Activated CD8-positive, alpha-beta memory T cell treated with anti-CD3 and anti-CD28 coated beads, Interleukin-2, amount 10 ng/mL, durations not matched to agents 7 days and 5 days (primary cell): Measurements from ENCODE around the gene KCNK7. TPM values are rescaled to one million over a fixed set of nuclear protein-coding genes. Genes with fewer than 3 reads are reported as not detected.

Experiments used
- ATAC-seq: fragments of 150-1000 bp; cut with Tn5 transposase; one replicate; pipeline ENCODE4 v1.10.0; 2021; ENCODE audit warnings: moderate library complexity
- CTCF ChIA-PET: fragments of 350-600 bp; sonication (Branson Sonifier 250); formaldehyde crosslinking; loops from one replicate; lab custom pipeline; 2021; ENCODE audit warnings: antibody characterized with exemption; lab: Charles Lee
- DNase-seq: peaks from one replicate; pipeline ENCODE4 v3.0.0-alpha.2; 2020
- H3K27ac Mint-ChIP-seq: one replicate; pipeline ENCODE4 v1.8.0; 2021; ENCODE audit warnings: mild to moderate bottlenecking, mixed read lengths
- H3K27me3 Mint-ChIP-seq: one replicate; pipeline ENCODE4 v1.8.0; 2021; ENCODE audit warnings: mixed read lengths
- H3K36me3 Mint-ChIP-seq: one replicate; pipeline ENCODE4 v1.8.0; 2021; ENCODE audit warnings: mild to moderate bottlenecking, mixed read lengths
- H3K4me1 Mint-ChIP-seq: one replicate; pipeline ENCODE4 v1.8.0; 2021; ENCODE audit warnings: mixed read lengths
- H3K4me3 Mint-ChIP-seq: one replicate; pipeline ENCODE4 v1.8.0; 2021; ENCODE audit warnings: mild to moderate bottlenecking, moderate library complexity, mixed read lengths
- H3K9me3 Mint-ChIP-seq: one replicate; pipeline ENCODE4 v1.8.0; 2022; ENCODE audit warnings: low read depth, mixed read lengths
- total RNA-seq, 2 experiments: library from RNA; stranded (reverse); gene quantifications; one replicate each; pipeline ENCODE4 v1.2.3, GENCODE V29; 2021

KCNK7 gene
- total RNA-seq, 2 experiments from 2014 or later: 0.80 to 1.1 TPM

GRCh38 chr11:65558930-65559509 is 36.6 kb downstream of the KCNK7 start:
- DNase-seq: no peak
- Mint-ChIP-seq H3K27ac (no peak overlapping the region), H3K9me3 (no peaks in the 10 kb centered on the region), H3K36me3 (no peaks in the 10 kb centered on the region), H3K4me3 (peak overlapping the region; percentile 57), H3K4me1 (peaks cover 48% of the 10 kb centered on the region), H3K27me3 (no peaks in the 10 kb centered on the region)
- CTCF ChIA-PET: interaction anchor here (0.8 to 16.3 kb wide), 7 partner anchors 8 to 172 kb away, joined by 3 to 388 read pairs (median 5); partner anchors contain the start of genes FAM89B and ZNRD2
- no peak for ATAC-seq

- DNase-seq (no peak), ATAC-seq (peak; percentile 56)
- Mint-ChIP-seq H3K27ac (peak within 1 kb of the TSS; percentile 81), H3K9me3 (no peaks in the 10 kb centered on the region), H3K4me1 (peaks cover 48% of the 10 kb centered on the region), H3K27me3 (no peaks in the 10 kb centered on the region), H3K36me3 (no peaks in the 10 kb centered on the region), H3K4me3 (peak within 1 kb of the TSS; percentile 70)
- CTCF ChIA-PET: interaction anchor here (0.8 to 16.3 kb wide), 7 partner anchors 9 to 171 kb away, joined by 3 to 388 read pairs (median 5); partner anchors contain the start of genes FAM89B and ZNRD2
Measured at GRCh38 chr11:65558002-65558929, 37.3 kb downstream of the KCNK7 start, which contains the start of gene LTBP3. Gene LTBP3 (minus strand): TSS chr11:65558359. CDS start chr11:65557959, 400 bp downstream.

- Mint-ChIP-seq H3K9me3 (no peaks in the 10 kb centered on the region), H3K36me3 (no peaks in the 10 kb centered on the region), H3K27me3 (no peaks in the 10 kb centered on the region), H3K4me3 (peak overlapping the region; percentile 70), H3K4me1 (peaks cover 56% of the 10 kb centered on the region), H3K27ac (peak overlapping the region; percentile 81)
- CTCF ChIA-PET: interaction anchor here (3.4 to 19.4 kb wide), 2 partner anchors 9 to 17 kb away, joined by 18 to 388 read pairs; partner anchors contain the start of genes FAM89B, LTBP3 and ZNRD2
- no peak for ATAC-seq
- no peak for DNase-seq
Measured at GRCh38 chr11:65557280-65558001, 38.2 kb downstream of the KCNK7 start.

GRCh38 chr11:65556470-65557279 is 38.9 kb downstream of the KCNK7 start:
- no peak for ATAC-seq
- peaks cover under 1% of the 10 kb centered on the region for H3K36me3 Mint-ChIP-seq
- H3K27me3 Mint-ChIP-seq: no peaks in the 10 kb centered on the region
- H3K9me3 Mint-ChIP-seq: no peaks in the 10 kb centered on the region
- peaks cover 63% of the 10 kb centered on the region for H3K4me1 Mint-ChIP-seq
- DNase-seq: no peak
- H3K4me3 Mint-ChIP-seq: peak overlapping the region; percentile 70
- peak overlapping the region; percentile 81 for H3K27ac Mint-ChIP-seq
- CTCF ChIA-PET: interaction anchor here (3.4 to 19.4 kb wide), 2 partner anchors 10 to 16 kb away, joined by 18 to 388 read pairs; partner anchors contain the start of genes FAM89B, LTBP3 and ZNRD2

GRCh38 chr11:65555693-65556231 is 39.8 kb downstream of the KCNK7 start:
- H3K27ac Mint-ChIP-seq: peak overlapping the region; percentile 54
- H3K36me3 Mint-ChIP-seq: peaks cover 8% of the 10 kb centered on the region
- H3K4me3 Mint-ChIP-seq: no peak overlapping the region
- H3K27me3 Mint-ChIP-seq: no peaks in the 10 kb centered on the region
- peaks cover 68% of the 10 kb centered on the region for H3K4me1 Mint-ChIP-seq
- CTCF ChIA-PET: interaction anchor here (3.4 to 19.4 kb wide), 2 partner anchors 10 to 15 kb away, joined by 18 to 388 read pairs; partner anchors contain the start of genes FAM89B, LTBP3 and ZNRD2
- DNase-seq (no peak), ATAC-seq (no peak)
- no peaks in the 10 kb centered on the region for H3K9me3 Mint-ChIP-seq

- no peak for DNase-seq
- Mint-ChIP-seq H3K36me3 (peaks cover 11% of the 10 kb centered on the region), H3K4me1 (peaks cover 59% of the 10 kb centered on the region), H3K27me3 (no peaks in the 10 kb centered on the region), H3K27ac (peak overlapping the region; percentile 74), H3K4me3 (no peak overlapping the region), H3K9me3 (no peaks in the 10 kb centered on the region)
- CTCF ChIA-PET: interaction anchor here (3.4 to 19.4 kb wide), 2 partner anchors 11 to 14 kb away, joined by 18 to 388 read pairs; partner anchors contain the start of genes FAM89B, LTBP3 and ZNRD2
- no peak for ATAC-seq
Measured at GRCh38 chr11:65554842-65555430, 40.7 kb downstream of the KCNK7 start.

- Mint-ChIP-seq H3K27ac (peak overlapping the region; percentile 74), H3K36me3 (peaks cover 14% of the 10 kb centered on the region), H3K4me3 (no peak overlapping the region), H3K27me3 (no peaks in the 10 kb centered on the region), H3K4me1 (peaks cover 58% of the 10 kb centered on the region), H3K9me3 (no peaks in the 10 kb centered on the region)
- ATAC-seq: no peak
- CTCF ChIA-PET: interaction anchor here (3.4 to 19.4 kb wide), 3 partner anchors 12 to 34 kb away, joined by 12 to 388 read pairs (median 18); partner anchors contain the start of genes FAM89B, LTBP3 and ZNRD2
- DNase-seq: no peak
Measured at GRCh38 chr11:65554057-65554818, 41.4 kb downstream of the KCNK7 start.

- Mint-ChIP-seq H3K4me3 (no peak overlapping the region), H3K27ac (peak overlapping the region; percentile 22)
- peak; percentile 73 for ATAC-seq
Measured at GRCh38 chr11:65553301-65554001, 42.1 kb downstream of the KCNK7 start.

GRCh38 chr11:65552388-65552951 is 43.1 kb downstream of the KCNK7 start:
- ATAC-seq (no peak), DNase-seq (no peak)
- H3K9me3 Mint-ChIP-seq: no peaks in the 10 kb centered on the region
- peaks cover 16% of the 10 kb centered on the region for H3K36me3 Mint-ChIP-seq
- CTCF ChIA-PET: interaction anchor here (0.5 to 19.4 kb wide), 8 partner anchors 11 to 506 kb away, joined by 3 to 388 read pairs (median 6); partner anchors contain the start of genes FAM89B, LTBP3 and ZNRD2
- no peak overlapping the region for H3K4me3 Mint-ChIP-seq
- H3K4me1 Mint-ChIP-seq: peaks cover 70% of the 10 kb centered on the region
- no peaks in the 10 kb centered on the region for H3K27me3 Mint-ChIP-seq
- peak overlapping the region; percentile 58 for H3K27ac Mint-ChIP-seq

More at GRCh38 chr11:65553301-65554001, 42.1 kb downstream of the KCNK7 start:
- H3K4me1 Mint-ChIP-seq: peaks cover 61% of the 10 kb centered on the region
- CTCF ChIA-PET: interaction anchor here (3.6 to 19.4 kb wide), 3 partner anchors 12 to 35 kb away, joined by 12 to 388 read pairs (median 42); partner anchors contain the start of genes FAM89B, LTBP3 and ZNRD2
- no peaks in the 10 kb centered on the region for H3K27me3 Mint-ChIP-seq
- peaks cover 16% of the 10 kb centered on the region for H3K36me3 Mint-ChIP-seq
- DNase-seq: peak; percentile 88
- no peaks in the 10 kb centered on the region for H3K9me3 Mint-ChIP-seq
